Vagina (tissue), 2 donors: ENCODE data around the gene KCNA3. TPM values are rescaled to one million over a fixed set of nuclear protein-coding genes. Genes with fewer than 3 reads are reported as not detected.
A peak's percentile ranks its signal among the peaks of the same experiment; 100 is the strongest.

Source experiments
- DNase-seq, 2 donors: peaks; one replicate each; pipeline ENCODE4 v3.0.0-alpha.2; 2017; ENCODE audit errors: extremely low spot score in 2 of 2
- H3K27ac ChIP-seq: fragments of 200-600 bp; sonication (generic); one replicate; pipeline ENCODE4 v1.5.1; 2019
- H3K27me3 ChIP-seq: fragments of 200-600 bp; sonication (generic); one replicate; pipeline ENCODE4 v1.5.1; 2019
- H3K36me3 ChIP-seq, 2 donors: fragments of 200-600 bp; sonication (generic); one replicate each; pipeline ENCODE4 v1.5.1; 2017 to 2019
- H3K4me1 ChIP-seq: fragments of 200-600 bp; sonication (generic); one replicate; pipeline ENCODE4 v1.5.1; 2019
- H3K4me3 ChIP-seq, 2 donors: fragments of 200-600 bp; sonication (generic); 1 replicate in 1 of 2; 2 replicates in 1 of 2; pipeline ENCODE4 v1.5.1; 2016 to 2019
- H3K9me3 ChIP-seq: fragments of 200-600 bp; sonication (generic); one replicate; pipeline ENCODE4 v1.5.1; 2019
- CTCF ChIP-seq, 3 experiments: fragments of 450-650 bp in 2 of 3; fragments of 200-600 bp in 1 of 3; sonication (generic) in 1 of 3; IDR thresholded peaks; one replicate each; pipeline ENCODE4 v1.5.1; 2017 to 2019; ENCODE audit warnings: antibody characterized with exemption in 3 of 3, mild to moderate bottlenecking in 2 of 3, moderate library complexity in 2 of 3
- POLR2A ChIP-seq, 2 donors: fragments of 450-650 bp; IDR thresholded peaks; one replicate each; pipeline ENCODE4 v1.6.1; 2017; ENCODE audit warnings: antibody characterized with exemption in 2 of 2, mild to moderate bottlenecking in 2 of 2, moderate library complexity in 2 of 2
- POLR2AphosphoS5 ChIP-seq, 2 donors: sonication (generic); formaldehyde crosslinking; IDR thresholded peaks; one replicate each; pipeline ENCODE4 v1.9.0; 2017; ENCODE audit warnings: antibody characterized with exemption in 2 of 2, mild to moderate bottlenecking in 2 of 2, low read depth in 1 of 2; ENCODE audit not compliant: insufficient read depth in 1 of 2
- intact Hi-C: fragments of 100-400 bp; cut with DNase I; formaldehyde crosslinking; loops from one replicate; pipeline ENCODE4 v1.15.1; 2023
- total RNA-seq: library from RNA; depleted of rRNA; stranded (reverse); fragments of >200 nt; gene quantifications from one replicate; pipeline ENCODE4 v1.2.3, GENCODE V29; 2016

Gene KCNA3
- 8.1 TPM for total RNA-seq

GRCh38 chr1:110674337-110675059, at the start of gene KCNA3:
Gene KCNA3, minus strand, starts transcription at chr1:110674940. Its CDS starts 131 bp downstream, at chr1:110674809.
- no peaks in the 10 kb centered on the region for H3K36me3 ChIP-seq
- H3K9me3 ChIP-seq = no peaks in the 10 kb centered on the region
- H3K4me1 ChIP-seq = peaks cover 20% of the 10 kb centered on the region
- peaks cover 13% of the 10 kb centered on the region for H3K27me3 ChIP-seq
- intact Hi-C loops = no loop called here
- peak within 1 kb of the TSS; percentile 52 to 59 for H3K4me3 ChIP-seq
- no peak for DNase-seq
- TF ChIP-seq POLR2A (IDR thresholded peaks at IDR 0.05) (no peak), POLR2AphosphoS5 (IDR thresholded peaks at IDR 0.05; ENCODE audit: insufficient read depth in 1 of 2, low read depth in 1 of 2) (no peak), CTCF (IDR thresholded peaks at IDR 0.05) (no peak)
- peak within 1 kb of the TSS; percentile 74 for H3K27ac ChIP-seq

GRCh38 chr1:110722807-110723206, 48.1 kb upstream of the KCNA3 start:
- H3K27ac ChIP-seq = no peak overlapping the region
- no peak overlapping the region for H3K4me3 ChIP-seq
- H3K27me3 ChIP-seq = no peaks in the 10 kb centered on the region
- no peaks in the 10 kb centered on the region for H3K4me1 ChIP-seq
- no peaks in the 10 kb centered on the region for H3K9me3 ChIP-seq
- no peak for TF ChIP-seq POLR2A (IDR thresholded peaks at IDR 0.05)
- no peak for TF ChIP-seq CTCF (IDR thresholded peaks at IDR 0.05)
- no peak for TF ChIP-seq POLR2AphosphoS5 (IDR thresholded peaks at IDR 0.05; ENCODE audit: insufficient read depth in 1 of 2, low read depth in 1 of 2)
- intact Hi-C loops = no loop called here
- no peak for DNase-seq
- no peaks in the 10 kb centered on the region for H3K36me3 ChIP-seq

- intact Hi-C loops = no loop called here
- no peak for TF ChIP-seq CTCF (IDR thresholded peaks at IDR 0.05)
- no peak for TF ChIP-seq POLR2A (IDR thresholded peaks at IDR 0.05)
- no peak for TF ChIP-seq POLR2AphosphoS5 (IDR thresholded peaks at IDR 0.05; ENCODE audit: insufficient read depth in 1 of 2, low read depth in 1 of 2)
- no peaks in the 10 kb centered on the region for H3K36me3 ChIP-seq
Measured at GRCh38 chr1:110719908-110720307, 45.2 kb upstream of the KCNA3 start.

GRCh38 chr1:110718452-110718851, 43.7 kb upstream of the KCNA3 start:
- Histone ChIP-seq H3K4me1 (no peaks in the 10 kb centered on the region), H3K27me3 (no peaks in the 10 kb centered on the region), H3K4me3 (no peak overlapping the region), H3K36me3 (no peaks in the 10 kb centered on the region), H3K27ac (no peak overlapping the region), H3K9me3 (no peaks in the 10 kb centered on the region)
- no peak for DNase-seq
- intact Hi-C loops = no loop called here
- TF ChIP-seq POLR2A (IDR thresholded peaks at IDR 0.05) (no peak), POLR2AphosphoS5 (IDR thresholded peaks at IDR 0.05; ENCODE audit: insufficient read depth in 1 of 2, low read depth in 1 of 2) (no peak), CTCF (IDR thresholded peaks at IDR 0.05) (no peak)

More at GRCh38 chr1:110719908-110720307, 45.2 kb upstream of the KCNA3 start:
- H3K27ac ChIP-seq = no peak overlapping the region
- no peaks in the 10 kb centered on the region for H3K27me3 ChIP-seq
- H3K4me1 ChIP-seq = no peaks in the 10 kb centered on the region
- H3K4me3 ChIP-seq = no peak overlapping the region
- H3K9me3 ChIP-seq = no peaks in the 10 kb centered on the region
- DNase-seq = no peak

GRCh38 chr1:110717179-110717578, 42.4 kb upstream of the KCNA3 start:
- H3K4me3 ChIP-seq = no peak overlapping the region
- H3K36me3 ChIP-seq = no peaks in the 10 kb centered on the region
- intact Hi-C loops = no loop called here
- H3K4me1 ChIP-seq = no peaks in the 10 kb centered on the region
- no peak for TF ChIP-seq POLR2AphosphoS5 (IDR thresholded peaks at IDR 0.05; ENCODE audit: insufficient read depth in 1 of 2, low read depth in 1 of 2)
- TF ChIP-seq POLR2A (IDR thresholded peaks at IDR 0.05) = no peak
- TF ChIP-seq CTCF (IDR thresholded peaks at IDR 0.05) = no peak
- H3K27me3 ChIP-seq = no peaks in the 10 kb centered on the region
- H3K27ac ChIP-seq = no peak overlapping the region
- H3K9me3 ChIP-seq = no peaks in the 10 kb centered on the region
- no peak for DNase-seq
